Coronary artery (tissue), 2 donors: ENCODE data around the gene ASCL2.

ENCODE experiments used
- DNase-seq: peaks from one replicate; pipeline ENCODE4 v3.0.0-alpha.2; 2017; ENCODE audit warnings: low spot score
- H3K27ac ChIP-seq, 2 donors: fragments of 200-600 bp; sonication (generic); one replicate each; pipeline ENCODE4 v1.5.1; 2016 to 2019
- H3K4me3 ChIP-seq: fragments of 200-600 bp; sonication (generic); 2 replicates; pipeline ENCODE4 v1.5.1; 2016; ENCODE audit warnings: mild to moderate bottlenecking, moderate library complexity
- CTCF ChIP-seq: fragments of 200-600 bp; sonication (generic); IDR thresholded peaks from one replicate; pipeline ENCODE4 v1.5.1; 2019; ENCODE audit warnings: antibody characterized with exemption

ASCL2 gene

GRCh38 chr11:2256951-2257700 lies 13.3 kb downstream of the ASCL2 start:
- no peak for TF ChIP-seq CTCF
- no peak for DNase-seq
- Histone ChIP-seq H3K27ac (no peak overlapping the region), H3K4me3 (no peak overlapping the region)

DNA sequence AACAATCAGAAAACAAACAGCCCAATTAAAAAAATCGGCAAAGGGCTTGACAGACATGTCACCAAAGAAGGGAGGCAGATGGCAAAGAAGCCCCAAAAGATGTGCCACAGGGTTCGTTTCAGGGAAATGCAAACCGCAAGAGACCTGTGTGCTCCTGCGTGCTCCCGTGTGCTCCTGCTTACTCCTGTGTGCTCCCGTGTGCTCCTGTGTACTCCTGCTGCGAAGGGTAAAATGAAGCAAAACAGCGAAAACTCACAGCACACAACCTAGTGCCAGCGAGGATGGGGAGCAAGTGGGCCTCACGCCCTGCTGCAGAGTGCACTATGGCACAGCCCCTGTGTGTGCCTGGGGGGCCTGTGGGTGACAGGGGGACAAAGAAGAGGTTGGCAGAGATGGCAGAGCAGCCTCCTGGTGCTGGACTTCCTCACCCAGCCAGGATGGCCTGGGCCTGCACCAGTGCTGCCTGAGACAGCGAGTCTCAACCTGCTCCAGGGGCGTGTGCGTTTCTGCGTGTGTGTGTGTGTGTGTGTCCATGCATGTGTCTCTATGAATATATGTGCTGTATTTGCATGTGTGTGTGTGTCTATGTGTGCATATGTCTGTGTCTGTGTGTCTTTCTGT lies 14.0 kb downstream of the ASCL2 start:
- TF ChIP-seq CTCF, result no peak
- Histone ChIP-seq H3K4me3 (no peak overlapping the region), H3K27ac (no peak overlapping the region)
- DNase-seq, result no peak

DNA sequence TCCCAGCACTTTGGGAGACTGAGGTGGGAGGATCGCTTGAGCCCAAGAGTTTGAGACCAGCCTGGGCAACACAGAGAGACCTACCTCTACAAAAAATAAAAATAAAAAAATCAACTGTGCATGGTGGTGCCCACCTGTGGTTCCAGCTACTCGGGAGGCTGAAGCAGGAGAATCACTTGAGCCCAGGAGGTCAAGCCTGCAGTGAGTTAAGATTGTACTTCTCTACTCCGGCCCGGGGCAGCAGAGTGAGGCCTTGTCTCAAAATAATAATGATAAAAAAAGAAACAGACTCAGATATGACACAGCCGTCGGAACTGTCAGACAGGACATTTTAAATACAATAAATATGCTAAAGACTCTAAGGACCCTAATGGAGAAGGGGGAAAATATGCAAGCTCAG lies 18.4 kb downstream of the ASCL2 start:
- TF ChIP-seq CTCF, result no peak
- DNase-seq, result no peak
- Histone ChIP-seq H3K4me3 (no peak overlapping the region), H3K27ac (no peak overlapping the region)

DNA sequence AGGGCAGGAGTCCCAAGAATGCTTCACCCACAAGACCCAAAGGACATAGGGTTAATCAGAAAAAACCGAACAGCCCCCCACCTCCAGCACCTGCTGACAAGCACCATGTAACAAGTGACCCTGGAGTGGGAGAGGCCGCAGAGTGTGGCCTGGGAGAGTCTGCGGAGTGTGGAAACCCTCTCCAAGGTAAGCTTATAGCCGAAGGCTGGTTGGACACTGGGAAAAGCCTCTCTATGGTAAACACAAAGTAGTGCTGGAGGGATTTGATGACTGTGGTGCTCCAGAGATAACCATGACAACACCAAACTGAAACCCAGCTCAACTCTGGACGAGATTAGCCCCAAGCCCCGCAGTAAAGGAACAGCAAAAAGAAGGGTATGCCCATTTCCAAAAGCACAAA lies 19.2 kb downstream of the ASCL2 start:
- Histone ChIP-seq H3K27ac (no peak overlapping the region), H3K4me3 (no peak overlapping the region)
- no peak for TF ChIP-seq CTCF
- no peak for DNase-seq

GRCh38 chr11:2250485-2250884 lies 19.9 kb downstream of the ASCL2 start:
- TF ChIP-seq CTCF, result no peak
- no peak for DNase-seq
- Histone ChIP-seq H3K27ac (no peak overlapping the region), H3K4me3 (no peak overlapping the region)

DNA sequence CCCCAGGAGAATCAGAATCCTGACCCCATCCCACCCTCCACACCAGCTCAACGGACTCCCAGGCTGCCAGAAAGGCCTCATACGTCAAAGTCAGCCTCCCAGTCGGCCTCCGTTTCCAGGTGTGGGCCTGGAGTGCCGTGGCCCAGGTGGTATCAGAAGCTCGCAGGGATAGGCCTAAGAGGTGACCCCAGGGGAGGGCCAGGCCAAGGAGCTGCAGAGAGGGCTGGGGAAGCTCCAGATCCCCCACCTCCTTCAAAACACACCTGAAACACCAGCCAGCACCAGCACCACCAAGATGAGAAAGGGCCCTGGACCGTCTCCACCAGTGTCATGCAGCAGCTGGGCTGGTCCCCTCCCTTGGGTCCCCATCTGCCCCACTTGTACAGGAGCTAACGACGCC lies 20.3 kb downstream of the ASCL2 start:
- no peak for TF ChIP-seq CTCF
- DNase-seq, result no peak
- Histone ChIP-seq H3K27ac (no peak overlapping the region), H3K4me3 (no peak overlapping the region)
